HepG2 (cell line): Measurements from ENCODE around the gene KLF11. TPM values are rescaled to one million over a fixed set of nuclear protein-coding genes. Genes with fewer than 3 reads are reported as not detected.

ENCODE experiments used
- ATAC-seq: fragments of 200-7000 bp; cut with Tn5 transposase; 3 replicates; pipeline ENCODE4 v1.9.1; 2020; ENCODE audit warnings: mild to moderate bottlenecking, moderate library complexity
- BruUV-seq: library from RNA; stranded (reverse); fragments of 400-500 nt; replicated peaks from 2 replicates; lab custom pipeline; 2021; lab: Mats Ljungman, UMichigan
- CTCF ChIA-PET: fragments of 300-600 bp; formaldehyde crosslinking; extraction: SDS; loops from one replicate; lab custom pipeline; 2021; ENCODE audit warnings: low total read pairs, inconsistent platforms, low intra/inter-chr PET ratio; lab: Yijun Ruan, JAX
- POLR2A ChIA-PET: fragments of 350-600 bp; sonication (Branson Sonifier 250); formaldehyde crosslinking; loops from one replicate; lab custom pipeline; 2020; ENCODE audit warnings: antibody characterized with exemption, inconsistent platforms; lab: Yijun Ruan, JAX
- DNase-seq: peaks from one replicate; pipeline ENCODE4 v3.0.0-alpha.2; 2015; ENCODE audit warnings: low spot score
- FAIRE-seq: peaks from 3 replicates; lab custom pipeline; 2011; peaks lifted over from hg19 to GRCh38; lab: Jason Lieb, UNC
- H2AFZ ChIP-seq: one replicate; pipeline ENCODE4 v1.6.1; 2011; ENCODE audit warnings: low read length, inconsistent platforms
- H3K27ac ChIP-seq: fragments of 300-600 bp; 3 replicates; pipeline ENCODE4 v1.8.0; 2011; ENCODE audit warnings: mixed run types, mild to moderate bottlenecking, mixed read lengths, low read length, inconsistent platforms; ENCODE audit not compliant: insufficient read depth; ENCODE audit errors: extremely low read length
- H3K27me3 ChIP-seq, 2 experiments: fragments of 200-600 bp in 1 of 2; 2 replicates in 1 of 2; 3 replicates in 1 of 2; pipeline versions ENCODE4 v1.6.0 to v1.8.0; 2011; ENCODE audit warnings: low read length in 2 of 2, mild to moderate bottlenecking in 2 of 2, moderate library complexity in 2 of 2, inconsistent platforms in 1 of 2; ENCODE audit not compliant: insufficient read depth in 2 of 2, control insufficient read depth in 1 of 2
- H3K36me3 ChIP-seq, 2 experiments: fragments of 200-600 bp in 1 of 2; replicated peaks in 1 of 2; 2 replicates in 1 of 2; 3 replicates in 1 of 2; pipeline versions ENCODE4 v1.5.1 to v1.8.0; 2011; ENCODE audit warnings: low read length in 2 of 2, inconsistent platforms in 1 of 2; ENCODE audit not compliant: insufficient read depth in 2 of 2, control insufficient read depth in 1 of 2
- H3K4me1 ChIP-seq: 2 replicates; pipeline ENCODE4 v1.5.1; 2012; ENCODE audit warnings: low read length, inconsistent platforms; ENCODE audit not compliant: insufficient read depth
- H3K4me2 ChIP-seq: 2 replicates; pipeline ENCODE4 v1.6.0; 2011; ENCODE audit warnings: low read depth, low read length, inconsistent platforms
- H3K4me3 ChIP-seq, 3 experiments: fragments of 200-600 bp in 1 of 3; sonication (generic), shearing (Covaris generic) in 1 of 3; replicated peaks in 1 of 3; 2 replicates each; pipeline ENCODE4 v1.5.1; 2011 to 2016; ENCODE audit warnings: low read length in 3 of 3, inconsistent platforms in 2 of 3, low read depth in 2 of 3, mild to moderate bottlenecking in 2 of 3, control low read depth in 1 of 3, mixed read lengths in 1 of 3; ENCODE audit not compliant: insufficient read depth in 1 of 3
- H3K79me2 ChIP-seq: one replicate; pipeline ENCODE4 v1.6.1; 2011; ENCODE audit warnings: low read length, inconsistent platforms; ENCODE audit not compliant: insufficient read depth
- H3K9ac ChIP-seq: 2 replicates; pipeline ENCODE4 v1.6.0; 2011; ENCODE audit warnings: mild to moderate bottlenecking, low read depth, low read length, inconsistent platforms; ENCODE audit not compliant: insufficient read depth
- H3K9me3 ChIP-seq: 2 replicates; pipeline ENCODE4 v1.5.1; 2012; ENCODE audit warnings: mild to moderate bottlenecking, low read length
- H4K20me1 ChIP-seq: 2 replicates; pipeline ENCODE4 v1.6.0; 2011; ENCODE audit warnings: inconsistent platforms, mild to moderate bottlenecking, low read length, moderate library complexity; ENCODE audit not compliant: insufficient read depth
- E2F5 ChIP-seq: sonication (generic); formaldehyde crosslinking; conservative IDR thresholded peaks from 2 replicates; pipeline ENCODE4 v1.4.0; 2020; ENCODE audit warnings: missing genetic modification reagents
- ETV6 ChIP-seq: sonication (generic); formaldehyde crosslinking; conservative IDR thresholded peaks from 2 replicates; pipeline ENCODE4 v1.4.0; 2020; ENCODE audit warnings: missing genetic modification reagents
- FOXM1 ChIP-seq: sonication (generic); formaldehyde crosslinking; IDR thresholded peaks from 2 replicates; pipeline ENCODE4 v1.5.0; 2020; ENCODE audit warnings: missing genetic modification reagents
- GABPB1 ChIP-seq: IDR thresholded peaks from 2 replicates; pipeline ENCODE4 v1.6.1; 2016; ENCODE audit warnings: mild to moderate bottlenecking, missing genetic modification reagents, moderate library complexity, missing compliant biosample characterization
- NFRKB ChIP-seq: fragments of 450-650 bp; IDR thresholded peaks from 2 replicates; pipeline ENCODE4 v1.6.1; 2017
- RCOR2 ChIP-seq: IDR thresholded peaks from 2 replicates; pipeline ENCODE4 v1.6.1; 2016; ENCODE audit warnings: missing biosample characterization, missing genetic modification reagents
- SETDB1 ChIP-seq: sonication (generic); formaldehyde crosslinking; IDR thresholded peaks from 2 replicates; pipeline ENCODE4 v1.5.1; 2020; ENCODE audit warnings: missing genetic modification reagents, mild to moderate bottlenecking, borderline replicate concordance
- ZBTB25 ChIP-seq: IDR thresholded peaks from 2 replicates; pipeline ENCODE4 v1.6.1; 2018; ENCODE audit warnings: missing genetic modification reagents
- ZFP62 ChIP-seq: sonication (generic); formaldehyde crosslinking; IDR thresholded peaks from 2 replicates; pipeline ENCODE4 v1.4.0; 2020; ENCODE audit warnings: missing genetic modification reagents
- ZMAT3 ChIP-seq: sonication (generic); formaldehyde crosslinking; conservative IDR thresholded peaks from 2 replicates; pipeline ENCODE4 v1.7.0; 2021; ENCODE audit warnings: missing genetic modification reagents
- ZNF17 ChIP-seq: sonication (generic); formaldehyde crosslinking; IDR thresholded peaks from 2 replicates; pipeline ENCODE4 v1.5.0; 2020; ENCODE audit warnings: mild to moderate bottlenecking, missing genetic modification reagents
- ZNF383 ChIP-seq: sonication (generic); formaldehyde crosslinking; IDR thresholded peaks from 2 replicates; pipeline ENCODE4 v1.4.0; 2020; ENCODE audit warnings: missing genetic modification reagents, mild to moderate bottlenecking, borderline replicate concordance
- ZNF552 ChIP-seq: sonication (generic); formaldehyde crosslinking; IDR thresholded peaks from 2 replicates; pipeline ENCODE4 v1.9.0; 2022; ENCODE audit warnings: missing genetic modification reagents, mild to moderate bottlenecking, borderline replicate concordance
- ZNF816 ChIP-seq: sonication (generic); formaldehyde crosslinking; IDR thresholded peaks from 2 replicates; pipeline ENCODE4 v1.8.0; 2022; ENCODE audit warnings: missing genetic modification reagents, mild to moderate bottlenecking, borderline replicate concordance
- ZNF883 ChIP-seq: sonication (generic); formaldehyde crosslinking; IDR thresholded peaks from 2 replicates; pipeline ENCODE4 v1.5.1; 2020; ENCODE audit warnings: mild to moderate bottlenecking, missing genetic modification reagents; ENCODE audit errors: not compliant biosample characterization
- ZNF891 ChIP-seq: sonication (generic); formaldehyde crosslinking; IDR thresholded peaks from 2 replicates; pipeline ENCODE4 v1.5.0; 2020; ENCODE audit warnings: mild to moderate bottlenecking, missing genetic modification reagents
- WGBS: methylation state at CpG from one replicate; pipeline ENCODE4 v1.1.6; 2017; ENCODE audit warnings: low lambda C conversion rate; 5-methylcytosine and 5-hydroxymethylcytosine counted together
- in situ Hi-C: cut with HindIII; loops from 2 replicates; pipeline ENCODE4 v1.10.0; 2017; ENCODE audit warnings: low pct_unique_long_range_greater_than_20kb; ENCODE audit not compliant: extremely low pct_ligation_motif_present
- intact Hi-C: fragments of 100-400 bp; cut with micrococcal nuclease; formaldehyde crosslinking; loops from one replicate; pipeline ENCODE4 v1.10.0; 2022; ENCODE audit not compliant: unreplicated experiment
- polyA plus RNA-seq, 8 experiments: library from polyadenylated mRNA; depleted of rRNA in 3 of 8; stranded (reverse) in 7 of 8; unstranded in 1 of 8; fragments of >200 nt; fragmentation: Illumina TruSeq in 4 of 8; extraction: Trizol in 4 of 8; gene quantifications; 2 replicates each; pipeline versions ENCODE4 v1.2.1 to v1.2.3, GENCODE V29; 2011 to 2016; ENCODE audit warnings: low read depth in 4 of 8, missing spikeins in 1 of 8, mixed read lengths in 1 of 8; ENCODE audit not compliant: insufficient read depth in 1 of 8
- total RNA-seq, 5 experiments: library from RNA; depleted of rRNA; stranded (reverse); fragments of >200 nt; fragmentation: Illumina TruSeq; extraction: Trizol; gene quantifications; 2 replicates each; pipeline ENCODE4 v1.2.3, GENCODE V29; 2016; ENCODE audit warnings: low read depth in 1 of 5

Gene KLF11
- total and polyA plus RNA-seq, 2 of the 13 experiments (the other 11 are each of a cell fraction or from before 2014, with no cell fraction given) = 2.5 to 11.8 TPM

- TF ChIP-seq E2F5 (CRISPR knock-in tag) (no peak), FOXM1 (CRISPR knock-in tag) (no peak)
Observed at GRCh38 chr2:10059016-10059351, 15.6 kb downstream of the KLF11 start (continued).

DNA sequence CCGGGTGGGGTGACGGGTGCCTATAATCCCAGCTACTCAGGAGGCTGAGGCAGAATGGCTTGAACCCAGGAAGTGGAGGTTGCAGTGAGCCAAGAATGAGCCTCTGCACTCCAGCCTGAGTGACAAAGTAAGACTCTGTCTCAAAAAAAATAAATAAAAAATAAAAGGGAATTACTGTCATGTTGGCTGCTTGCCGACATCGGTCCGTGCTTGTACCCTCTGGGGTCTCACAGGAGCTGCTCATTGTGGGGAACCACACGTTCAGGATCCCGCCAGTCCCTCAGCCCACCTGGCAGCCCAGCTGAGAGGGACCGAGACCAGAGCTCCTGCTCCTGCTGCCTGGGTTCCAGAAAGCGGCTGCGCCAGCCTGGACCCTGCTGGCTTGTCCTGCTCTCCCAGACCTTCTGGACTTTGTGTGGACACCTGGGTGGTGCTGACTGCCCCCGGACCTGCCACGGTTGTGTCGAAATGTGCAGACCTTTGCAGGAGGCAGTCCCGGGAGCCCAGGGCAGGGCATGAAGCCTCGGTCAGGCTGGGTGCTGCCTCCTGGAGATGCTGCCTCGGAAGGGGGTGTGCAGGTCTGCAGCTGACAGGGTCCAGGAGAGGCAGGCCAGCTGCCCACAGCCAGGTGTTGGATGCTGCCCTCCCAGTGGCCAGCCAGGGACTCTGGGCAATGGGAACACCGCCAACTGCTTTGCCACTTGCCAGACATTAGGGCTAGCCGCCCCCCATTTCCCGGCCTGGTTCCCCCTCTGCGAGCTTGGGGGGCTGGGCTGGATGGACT lies 16.4 kb downstream of the KLF11 start:
- H3K27me3 ChIP-seq = peaks cover 8 to 31% of the 10 kb centered on the region in 2 experiments; a peak in 3 of 5 replicates
- no peak overlapping the region for H2AFZ ChIP-seq
- in situ Hi-C loops (no loop called here), intact Hi-C loops (no loop called here)
- WGBS = 36% methylated on average over 15 of the region's 20 CpGs
- no peak overlapping the region for H3K9ac ChIP-seq
- no peaks in the 10 kb centered on the region for H3K9me3 ChIP-seq
- H3K4me2 ChIP-seq = peak overlapping the region; percentile 33
- ChIA-PET CTCF (no interaction called here), POLR2A (no interaction called here)
- H3K79me2 ChIP-seq = no peaks in the 10 kb centered on the region
- H3K36me3 ChIP-seq = no peaks in the 10 kb centered on the region
- FAIRE-seq (no peak), DNase-seq (no peak), ATAC-seq (peak; percentile 41)
- H3K27ac ChIP-seq = no peak overlapping the region
- BruUV-seq = no TSS peak
- no peaks in the 10 kb centered on the region for H4K20me1 ChIP-seq
- peaks cover 40% of the 10 kb centered on the region for H3K4me1 ChIP-seq
- H3K4me3 ChIP-seq = peak overlapping the region in 1 of 3 experiments; percentile 14; a peak in 1 of 6 replicates
- TF ChIP-seq ZBTB25 (CRISPR knock-in tag) = no peak
- no peak for TF ChIP-seq SETDB1 (CRISPR knock-in tag)
- TF ChIP-seq ZNF891 (CRISPR knock-in tag) = no peak
- TF ChIP-seq ZNF17 = no peak
- no peak for TF ChIP-seq ZMAT3 (CRISPR knock-in tag)
- TF ChIP-seq ZNF552 (CRISPR knock-in tag) = no peak
- TF ChIP-seq ZNF816 = no peak
- TF ChIP-seq ZFP62 (CRISPR knock-in tag) = no peak
- TF ChIP-seq ETV6 (CRISPR knock-in tag) = no peak
- TF ChIP-seq NFRKB = no peak
- no peak for TF ChIP-seq ZNF383 (CRISPR knock-in tag)
- 0 out of 2 replicates have a peak, but pooled peaks have one; percentile 13 for TF ChIP-seq GABPB1 (CRISPR knock-in tag)
- no peak for TF ChIP-seq RCOR2 (CRISPR knock-in tag)
- no peak for TF ChIP-seq ZNF883
